Stimulated activated CD4-positive, alpha-beta T cell treated with anti-CD3 and anti-CD28 coated beads, Interleukin-4, amount 100 ng/mL, for 48 hours (primary cell): ENCODE data around the gene ERO1A.

Experiments used
- DNase-seq, 2 donors: peaks; one replicate each; pipeline ENCODE4 v3.0.0-alpha.2; 2020; ENCODE audit warnings: low read depth in 2 of 2

ERO1A gene

GRCh38 chr14:52694761-52695480, 437 bp downstream of the ERO1A start:
- peak; percentile 23 to 49 for DNase-seq

DNA sequence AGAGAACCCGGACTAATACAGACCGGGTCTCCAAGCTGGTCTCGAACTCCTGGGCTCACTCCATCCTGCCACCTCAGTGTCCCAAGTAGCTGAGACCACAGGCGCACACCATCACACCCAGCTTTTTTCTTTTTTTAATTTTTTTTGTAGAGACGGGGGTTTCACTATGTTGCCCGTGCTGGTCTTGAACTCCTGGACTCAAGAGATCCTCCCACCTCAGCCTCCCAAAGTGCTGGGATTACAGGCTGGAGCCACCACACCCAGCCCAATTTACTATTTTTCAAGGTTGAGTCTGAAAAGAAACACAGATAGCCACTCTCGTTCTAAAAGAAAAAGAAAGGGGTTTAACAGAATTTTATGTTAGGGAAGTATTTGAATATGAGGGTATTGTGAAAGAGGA, 1.8 kb downstream of the ERO1A start:
- no peak for DNase-seq

DNA sequence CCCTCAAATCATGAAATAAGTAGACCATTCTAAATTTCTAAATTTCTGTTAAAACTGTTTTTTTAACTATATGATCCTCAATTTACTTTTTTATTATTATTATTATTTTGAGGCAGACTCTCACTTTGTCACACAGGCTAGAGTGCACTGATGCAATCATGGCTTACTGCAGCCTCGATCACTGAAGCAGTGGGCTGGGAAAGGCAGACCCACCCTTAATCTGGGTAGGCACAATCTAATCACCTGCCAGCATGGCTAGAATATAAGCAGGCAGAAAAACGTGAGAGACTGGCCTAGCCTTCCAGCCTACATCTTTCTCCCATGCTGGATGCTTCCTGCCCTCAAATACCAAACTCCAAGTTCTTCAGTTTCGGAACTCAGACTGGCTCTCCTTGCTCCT, 2.3 kb downstream of the ERO1A start:
- DNase-seq, result no peak

DNA sequence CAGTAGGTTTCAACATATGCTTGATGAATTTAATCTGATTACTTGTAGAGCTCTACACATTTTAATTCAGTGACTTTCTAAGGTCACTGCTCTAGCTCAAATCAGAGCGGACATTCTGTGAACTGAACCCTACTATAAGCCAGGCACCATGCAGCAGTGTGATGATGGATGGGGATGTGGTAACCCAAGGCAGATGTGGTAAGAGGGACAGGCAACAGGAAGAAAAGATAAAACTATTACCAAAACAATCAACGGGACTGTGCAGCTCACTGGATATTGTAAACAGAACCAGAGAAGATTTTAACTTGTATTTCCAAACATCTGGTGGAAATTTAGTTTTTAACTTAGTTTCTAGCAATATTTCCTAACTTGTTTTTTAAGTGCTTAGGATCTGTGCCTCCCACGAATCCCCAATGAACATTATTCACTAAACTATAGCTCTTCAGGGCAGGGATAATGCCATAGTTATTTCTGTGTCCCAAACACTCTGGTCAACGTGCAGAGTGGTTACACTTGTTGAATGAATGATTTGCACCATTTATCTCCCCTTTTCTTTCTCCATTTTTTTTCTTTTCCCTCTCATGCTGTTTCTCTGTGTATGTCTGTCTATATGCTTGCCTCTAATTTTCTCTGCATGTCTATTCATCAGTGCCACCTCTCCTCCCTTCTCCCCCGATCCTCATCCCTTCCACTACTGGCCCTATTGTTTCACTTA, 3.0 kb downstream of the ERO1A start:
- DNase-seq, result no peak

DNA sequence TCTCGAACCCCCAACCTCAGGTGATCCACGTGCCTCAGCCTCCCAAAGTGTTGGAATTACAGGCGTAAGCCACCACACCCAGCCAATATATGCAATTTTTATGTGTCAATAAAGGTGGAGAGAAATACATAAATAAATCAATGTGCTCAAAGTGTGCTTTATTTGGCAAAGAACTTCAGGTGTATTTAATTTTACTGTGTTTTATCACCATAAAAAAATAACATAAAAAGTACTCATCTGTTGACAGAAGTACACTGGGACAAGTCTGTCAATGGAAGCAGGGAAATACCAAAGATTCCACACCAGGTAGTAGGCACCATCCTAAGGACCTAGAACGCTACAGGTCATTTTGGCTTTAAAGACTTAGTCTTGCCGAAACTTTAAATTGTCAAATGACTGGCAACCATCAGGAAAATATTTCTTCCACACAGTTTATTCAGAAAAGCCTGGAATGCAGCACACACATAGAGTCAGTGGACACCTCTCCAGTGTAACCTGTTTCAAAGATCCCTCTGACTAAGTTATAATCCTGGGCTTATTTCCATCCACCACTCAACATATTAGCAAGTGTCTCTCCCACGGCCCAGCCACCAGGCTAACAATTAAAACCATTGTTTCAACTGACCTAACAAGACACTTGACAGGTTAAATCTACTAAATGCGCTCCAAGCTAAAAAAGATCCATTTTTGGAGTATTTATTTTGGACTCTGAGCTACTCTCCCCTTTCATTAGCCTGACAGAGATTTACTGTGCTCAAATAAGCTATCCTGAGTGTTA, 4.2 kb downstream of the ERO1A start:
- no peak for DNase-seq

- DNase-seq, result no peak
Observed at GRCh38 chr14:52686176-52686575, 9.2 kb downstream of the ERO1A start.

GRCh38 chr14:52683985-52684520, 11.3 kb downstream of the ERO1A start:
- DNase-seq, result no peak

GRCh38 chr14:52678591-52678990, 16.8 kb downstream of the ERO1A start:
- DNase-seq, result no peak

GRCh38 chr14:52663850-52664249, 31.5 kb downstream of the ERO1A start:
- no peak for DNase-seq

- no peak for DNase-seq
Observed at GRCh38 chr14:52661314-52661713, 34.0 kb downstream of the ERO1A start.

DNA sequence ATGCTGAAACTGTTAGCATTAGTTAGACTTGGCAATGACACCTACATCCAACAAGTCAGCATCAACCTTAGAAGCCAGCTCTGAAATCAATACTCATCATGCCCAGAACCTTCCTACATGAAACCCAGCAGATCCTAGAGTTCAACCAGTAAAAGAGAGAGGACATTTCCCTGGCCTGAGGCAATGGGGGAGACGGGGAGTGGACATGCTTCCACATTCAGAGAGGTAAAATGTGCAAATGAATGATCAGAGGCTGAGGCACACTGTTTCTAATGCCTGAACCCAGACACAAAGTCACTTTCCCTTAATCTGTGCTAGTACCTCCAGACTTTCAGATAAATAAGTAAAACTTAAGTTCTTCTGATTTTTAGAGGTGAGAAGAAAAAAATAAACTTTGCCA, 34.5 kb downstream of the ERO1A start:
- no peak for DNase-seq

GRCh38 chr14:52660325-52660724, 35.0 kb downstream of the ERO1A start:
- no peak for DNase-seq

GRCh38 chr14:52656905-52657304, 38.5 kb downstream of the ERO1A start:
- DNase-seq, result no peak

GRCh38 chr14:52650774-52651173, 44.6 kb downstream of the ERO1A start:
- no peak for DNase-seq

DNA sequence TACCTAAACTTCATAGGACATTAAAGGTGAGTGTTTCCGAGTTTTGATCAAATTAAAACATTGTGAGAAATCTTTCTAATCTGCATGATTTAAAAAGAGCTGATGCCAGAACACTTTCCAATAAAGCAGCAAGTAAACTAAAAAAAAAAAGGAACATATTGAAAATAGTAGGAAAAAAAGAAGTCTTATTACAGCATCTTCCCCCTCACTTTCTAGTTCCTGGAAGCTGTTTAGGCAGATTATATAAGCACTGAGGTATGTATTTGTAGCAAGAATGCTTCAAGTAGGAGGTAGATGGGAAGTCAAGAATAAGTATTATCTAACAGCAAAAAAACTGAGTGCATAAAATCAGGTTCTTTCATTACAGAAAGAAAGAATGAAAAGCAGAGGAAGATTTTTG, 45.8 kb downstream of the ERO1A start:
- DNase-seq, result no peak

- no peak for DNase-seq
Observed at GRCh38 chr14:52641745-52642144, 53.6 kb downstream of the ERO1A start.

DNA sequence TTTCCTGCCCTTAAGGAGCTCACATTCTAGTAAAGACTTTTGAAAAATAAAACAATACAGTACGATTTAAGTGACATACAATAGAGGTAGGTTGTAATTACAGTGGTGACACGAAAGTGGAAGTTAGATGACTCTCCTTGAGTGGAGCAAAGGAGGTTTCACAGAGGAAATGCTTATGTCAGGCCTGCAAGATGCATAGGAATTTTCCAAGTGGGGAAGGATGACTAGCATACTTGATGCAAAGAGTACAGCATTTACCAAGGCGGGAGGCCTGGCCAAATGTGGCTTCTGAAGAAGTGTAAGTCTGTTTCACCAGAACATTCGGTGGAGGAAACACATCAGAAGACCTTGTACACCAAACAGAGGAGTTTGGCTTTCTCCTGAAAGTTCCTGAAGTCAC, 55.2 kb downstream of the ERO1A start:
- DNase-seq, result peak in 1 of 2 donors; percentile 14

DNA sequence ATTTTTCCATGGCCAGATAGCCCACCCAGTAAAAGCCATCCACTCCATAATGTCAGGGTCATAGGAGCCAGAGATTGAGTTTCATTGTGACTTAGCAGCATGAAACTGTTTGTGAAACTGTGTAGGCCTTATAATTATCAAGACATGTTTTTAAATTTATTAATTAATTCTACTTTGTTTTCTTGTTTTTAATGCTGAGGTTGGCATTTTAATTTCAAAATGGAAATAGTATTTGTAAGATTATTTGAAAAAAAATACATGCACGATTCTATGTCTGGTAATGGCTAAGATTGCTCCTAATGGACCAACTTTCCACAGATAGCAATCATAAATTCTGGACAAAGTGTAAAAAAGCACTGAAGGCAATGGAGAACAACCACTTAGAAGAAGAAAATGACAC, 75.7 kb downstream of the ERO1A start:
- no peak for DNase-seq

DNA sequence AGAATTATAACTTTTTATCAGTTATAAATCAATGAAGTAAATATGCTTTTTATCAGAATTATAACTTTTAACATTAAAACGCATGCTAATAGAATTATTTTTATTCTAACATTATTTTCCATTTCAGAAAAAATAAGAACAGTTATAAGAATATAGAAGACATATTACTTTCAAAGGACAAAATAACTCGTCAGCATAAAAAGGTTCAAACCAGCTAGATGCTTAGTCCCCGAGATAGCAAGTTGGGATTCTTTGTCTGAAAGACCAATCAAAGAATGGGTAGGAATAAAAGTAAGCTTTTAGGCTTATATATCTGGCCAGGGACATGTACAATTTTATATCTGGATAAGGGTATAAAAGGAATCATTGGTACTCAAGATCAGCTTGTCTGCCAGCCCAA, 76.8 kb downstream of the ERO1A start:
- no peak for DNase-seq

DNA sequence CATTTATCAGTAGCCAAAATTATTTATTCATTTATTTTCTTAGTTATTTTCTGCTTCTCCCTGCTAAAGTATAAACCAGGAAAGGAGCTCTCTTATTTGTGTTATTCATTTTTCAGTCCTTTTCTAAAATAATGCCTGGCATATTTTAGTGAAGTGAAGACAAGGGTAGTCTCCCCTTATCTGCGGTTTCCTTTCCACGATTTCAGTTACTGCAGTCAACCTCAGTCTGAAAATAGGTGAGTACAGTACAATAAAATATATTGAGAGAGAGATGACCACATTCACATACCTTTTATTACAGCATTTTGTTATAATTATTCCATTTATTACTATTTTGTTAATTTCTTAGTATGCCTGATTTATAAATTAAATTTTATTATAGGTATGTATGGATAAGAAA, 85.2 kb downstream of the ERO1A start:
- DNase-seq, result no peak

GRCh38 chr14:52609445-52610044, 85.8 kb downstream of the ERO1A start:
- no peak for DNase-seq

DNA sequence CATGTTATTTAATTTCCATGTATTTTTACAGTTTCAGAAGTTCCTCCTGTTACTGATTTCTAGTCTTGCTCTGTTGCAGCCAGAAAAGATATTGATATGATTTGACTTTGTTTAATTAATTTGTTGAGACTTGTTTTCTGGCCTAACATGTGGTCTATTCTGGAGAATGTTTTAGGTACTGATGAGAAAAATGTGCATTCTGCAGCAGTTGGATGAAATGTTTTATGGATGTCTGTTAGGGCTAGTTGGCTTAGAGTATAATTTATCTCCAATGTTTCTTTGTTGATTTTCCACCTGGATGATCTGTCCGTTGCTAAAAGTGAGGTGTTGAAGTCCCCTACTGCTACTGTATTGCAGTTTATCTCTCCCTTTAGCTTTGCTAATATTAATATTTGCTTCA, 88.3 kb downstream of the ERO1A start:
- no peak for DNase-seq
